IMR-90 (cell line): ENCODE data around the gene PSMD6. TPM values are rescaled to one million over a fixed set of nuclear protein-coding genes. Genes with fewer than 3 reads are reported as not detected.

ENCODE experiments used
- ATAC-seq: fragments of 200-7000 bp; cut with Tn5 transposase; 2 replicates; pipeline ENCODE4 v1.9.1; 2020; ENCODE audit warnings: low read depth, mild to moderate bottlenecking, moderate library complexity
- BruUV-seq: library from RNA; stranded (reverse); fragments of 400-500 nt; replicated peaks from 2 replicates; lab custom pipeline; 2021; lab: Mats Ljungman, UMichigan
- CTCF ChIA-PET: fragments of 300-600 bp; formaldehyde crosslinking; extraction: SDS; loops from one replicate; lab custom pipeline; 2021; ENCODE audit warnings: antibody characterized with exemption; lab: Yijun Ruan, JAX
- POLR2A ChIA-PET: fragments of 300-600 bp; sonication (Branson Sonifier 250); formaldehyde crosslinking; loops from one replicate; lab custom pipeline; 2022; ENCODE audit warnings: antibody characterized with exemption; ENCODE audit not compliant: unreplicated experiment; lab: Charles Lee
- DNase-seq: peaks from one replicate; pipeline ENCODE4 v3.0.0; 2013
- H2AFZ ChIP-seq: replicated peaks from 2 replicates; pipeline ENCODE3; 2013; ENCODE audit warnings: low read length, mild to moderate bottlenecking; ENCODE audit not compliant: poor library complexity
- H2AK5ac ChIP-seq: 2 replicates; pipeline ENCODE4 v1.6.1; 2013; ENCODE audit warnings: low read depth, low read length, inconsistent platforms
- H2AK9ac ChIP-seq: replicated peaks from 2 replicates; pipeline ENCODE3; 2013; ENCODE audit warnings: mild to moderate bottlenecking, low read depth, low read length, moderate library complexity; ENCODE audit not compliant: poor library complexity
- H2BK120ac ChIP-seq: 2 replicates; pipeline ENCODE4 v1.6.1; 2013; ENCODE audit warnings: low read depth, low read length, inconsistent platforms
- H2BK15ac ChIP-seq: 3 replicates; pipeline ENCODE4 v1.6.1; 2013; ENCODE audit warnings: low read depth, low read length, inconsistent platforms
- H2BK20ac ChIP-seq: 2 replicates; pipeline ENCODE4 v1.6.1; 2013; ENCODE audit warnings: low read depth, mild to moderate bottlenecking, inconsistent platforms, low read length, moderate library complexity
- H2BK5ac ChIP-seq: 2 replicates; pipeline ENCODE4 v1.6.1; 2013; ENCODE audit warnings: mild to moderate bottlenecking, low read depth, low read length, inconsistent platforms; ENCODE audit not compliant: poor library complexity, severe bottlenecking
- H3K14ac ChIP-seq: replicated peaks from 2 replicates; pipeline ENCODE4 v1.6.1; 2013; ENCODE audit warnings: low read depth, low read length, inconsistent platforms
- H3K18ac ChIP-seq: 2 replicates; pipeline ENCODE4 v1.6.1; 2013; ENCODE audit warnings: low read depth, low read length, control low read depth
- H3K23ac ChIP-seq: 2 replicates; pipeline ENCODE4 v1.6.1; 2013; ENCODE audit warnings: low read depth, low read length, inconsistent platforms
- H3K27ac ChIP-seq: 2 replicates; pipeline ENCODE4 v1.5.1; 2013; ENCODE audit warnings: mild to moderate bottlenecking, control low read depth, low read length; ENCODE audit not compliant: insufficient read depth
- H3K27me3 ChIP-seq: 2 replicates; pipeline ENCODE4 v1.6.1; 2013; ENCODE audit warnings: low read length; ENCODE audit not compliant: control insufficient read depth, insufficient read depth
- H3K36me3 ChIP-seq: 2 replicates; pipeline ENCODE4 v1.6.1; 2013; ENCODE audit warnings: low read length, mixed read lengths; ENCODE audit not compliant: control insufficient read depth, insufficient read depth
- H3K4ac ChIP-seq: 2 replicates; pipeline ENCODE4 v1.6.1; 2013; ENCODE audit warnings: low read depth, low read length, inconsistent platforms
- H3K4me1 ChIP-seq: 2 replicates; pipeline ENCODE4 v1.6.1; 2013; ENCODE audit warnings: low read length, mixed read lengths; ENCODE audit not compliant: control insufficient read depth, insufficient read depth
- H3K4me2 ChIP-seq: 2 replicates; pipeline ENCODE4 v1.6.1; 2013; ENCODE audit warnings: low read depth, mild to moderate bottlenecking, control low read depth, low read length, moderate library complexity
- H3K4me3 ChIP-seq: 2 replicates; pipeline ENCODE4 v1.5.1; 2013; ENCODE audit warnings: low read depth, mild to moderate bottlenecking, control low read depth, low read length, moderate library complexity; ENCODE audit not compliant: insufficient read depth
- H3K56ac ChIP-seq: 2 replicates; pipeline ENCODE4 v1.6.1; 2013; ENCODE audit warnings: low read length, inconsistent platforms; ENCODE audit not compliant: insufficient read depth; ENCODE audit errors: extremely low read depth
- H3K79me1 ChIP-seq, 2 experiments: 2 replicates each; pipeline ENCODE4 v1.6.1; 2013; ENCODE audit warnings: low read length in 2 of 2, inconsistent platforms in 1 of 2, low read depth in 1 of 2
- H3K9ac ChIP-seq: 2 replicates; pipeline ENCODE4 v1.6.1; 2013; ENCODE audit warnings: low read depth, low read length, control low read depth
- H3K9me1 ChIP-seq: 2 replicates; pipeline ENCODE4 v1.6.1; 2013; ENCODE audit warnings: low read length, inconsistent platforms; ENCODE audit not compliant: insufficient read depth
- H3K9me3 ChIP-seq: 2 replicates; pipeline ENCODE4 v1.6.1; 2013; ENCODE audit warnings: low read length; ENCODE audit not compliant: control insufficient read depth, insufficient read depth
- H4K20me1 ChIP-seq: 2 replicates; pipeline ENCODE4 v1.6.1; 2013; ENCODE audit warnings: low read length, inconsistent platforms; ENCODE audit not compliant: insufficient read depth
- H4K5ac ChIP-seq: 2 replicates; pipeline ENCODE4 v1.6.1; 2013; ENCODE audit warnings: mild to moderate bottlenecking, low read depth, low read length, control low read depth
- H4K8ac ChIP-seq, 2 experiments: 2 replicates each; pipeline ENCODE4 v1.6.1; 2013; ENCODE audit warnings: low read depth in 2 of 2, low read length in 2 of 2, control low read depth in 1 of 2, inconsistent platforms in 1 of 2
- H4K91ac ChIP-seq: 2 replicates; pipeline ENCODE4 v1.6.1; 2013; ENCODE audit warnings: low read depth, low read length, inconsistent platforms; ENCODE audit not compliant: insufficient read depth
- BHLHE40 ChIP-seq: fragments of 150-350 bp; IDR thresholded peaks from 2 replicates; pipeline ENCODE4 v1.6.1; 2016; ENCODE audit warnings: mild to moderate bottlenecking, low read depth, low read length
- CEBPB ChIP-seq: IDR thresholded peaks from 2 replicates; pipeline ENCODE4 v1.6.1; 2012; ENCODE audit warnings: low read depth, low read length, improper control_type of control experiment
- CHD1 ChIP-seq: IDR thresholded peaks from 2 replicates; pipeline ENCODE4 v1.6.1; 2012; ENCODE audit warnings: low read depth, low read length, improper control_type of control experiment
- CTCF ChIP-seq: conservative IDR thresholded peaks from 2 replicates; pipeline ENCODE4 v1.5.1; 2012; ENCODE audit warnings: mild to moderate bottlenecking, low read depth, low read length, improper control_type of control experiment
- ELK1 ChIP-seq: fragments of 150-350 bp; IDR thresholded peaks from 2 replicates; pipeline ENCODE4 v1.6.1; 2016; ENCODE audit warnings: low read depth, mild to moderate bottlenecking, low read length, moderate library complexity, borderline replicate concordance
- FOS ChIP-seq: fragments of 150-350 bp; IDR thresholded peaks from 2 replicates; pipeline ENCODE4 v1.6.1; 2016; ENCODE audit warnings: low read depth, low read length
- MAFK ChIP-seq: IDR thresholded peaks from 2 replicates; pipeline ENCODE4 v1.6.1; 2012; ENCODE audit warnings: low read depth, low read length, improper control_type of control experiment
- MAZ ChIP-seq: IDR thresholded peaks from 2 replicates; pipeline ENCODE4 v1.6.1; 2012; ENCODE audit warnings: low read depth, mild to moderate bottlenecking, low read length, improper control_type of control experiment, moderate library complexity, borderline replicate concordance
- MXI1 ChIP-seq: IDR thresholded peaks from 2 replicates; pipeline ENCODE4 v1.6.1; 2012; ENCODE audit warnings: low read depth, mild to moderate bottlenecking, low read length, moderate library complexity, borderline replicate concordance
- NFE2L2 ChIP-seq: fragments of 150-350 bp; IDR thresholded peaks from 2 replicates; pipeline ENCODE4 v1.6.1; 2016; ENCODE audit warnings: low read depth, mild to moderate bottlenecking, low read length
- POLR2A ChIP-seq: IDR thresholded peaks from 2 replicates; pipeline ENCODE4 v1.6.1; 2012; ENCODE audit warnings: mild to moderate bottlenecking, low read depth, low read length
- RAD21 ChIP-seq: IDR thresholded peaks from 2 replicates; pipeline ENCODE4 v1.6.1; 2012; ENCODE audit warnings: low read length, improper control_type of control experiment
- RCOR1 ChIP-seq: IDR thresholded peaks from 2 replicates; pipeline ENCODE4 v1.6.1; 2012; ENCODE audit warnings: mild to moderate bottlenecking, low read length, improper control_type of control experiment; ENCODE audit not compliant: insufficient replicate concordance
- RFX5 ChIP-seq: IDR thresholded peaks from 2 replicates; pipeline ENCODE4 v1.8.0; 2012; ENCODE audit warnings: low read depth, mild to moderate bottlenecking, low read length, moderate library complexity
- SMC3 ChIP-seq: fragments of 150-350 bp; IDR thresholded peaks from 2 replicates; pipeline ENCODE4 v1.6.1; 2016; ENCODE audit warnings: low read depth, mild to moderate bottlenecking, antibody characterized with exemption, low read length, moderate library complexity
- USF2 ChIP-seq: fragments of 150-350 bp; IDR thresholded peaks from 2 replicates; pipeline ENCODE4 v1.6.1; 2017; ENCODE audit warnings: mild to moderate bottlenecking, antibody characterized with exemption, low read length, low read depth
- WGBS, 2 experiments: methylation state at CpG; one replicate each; pipeline versions ENCODE4 v1.1.5 to v1.1.7; 2013; ENCODE audit warnings: missing lambda C conversion rate in 2 of 2; ENCODE audit not compliant: insufficient read length in 1 of 2; ENCODE audit errors: extremely low coverage in 2 of 2; 5-methylcytosine and 5-hydroxymethylcytosine counted together
- dilution Hi-C: fragments of 300-500 bp; cut with HindIII; formaldehyde crosslinking; loops from one replicate; pipeline ENCODE4 v1.14.3; 2018; ENCODE audit warnings: low sequenced_read_pairs; ENCODE audit not compliant: unreplicated experiment
- in situ Hi-C: fragments of 300-500 bp; cut with MboI; formaldehyde crosslinking; loops from 3 replicates; pipeline ENCODE4 v1.14.3; 2019; ENCODE audit warnings: low sequenced_read_pairs, inconsistent platforms, mixed read lengths
- intact Hi-C: fragments of 100-400 bp; cut with micrococcal nuclease; formaldehyde crosslinking; loops from 2 replicates; pipeline ENCODE4 v1.10.0; 2022
- polyA plus RNA-seq, 3 experiments: library from polyadenylated mRNA; depleted of rRNA; stranded (reverse); fragments of >200 nt; gene quantifications; 2 replicates each; pipeline ENCODE4 v1.2.3, GENCODE V29; 2012; ENCODE audit warnings: low replicate concordance in 1 of 3
- total RNA-seq: library from RNA; depleted of rRNA; stranded (reverse); fragments of >200 nt; gene quantifications from 2 replicates; pipeline ENCODE4 v1.2.3, GENCODE V29; 2012

The PSMD6 gene
- total and polyA plus RNA-seq, 2 of the 4 experiments (the other 2 are of a cell fraction), result 86.6 to 91.8 TPM

GRCh38 chr3:63961891-63962290 is 61.4 kb downstream of the PSMD6 start:
- peak; percentile 38; the same call in 1 of the 2 replicates for TF ChIP-seq CEBPB
- no peak for TF ChIP-seq MAZ
- no peak for TF ChIP-seq MAFK
- no peak for TF ChIP-seq RFX5
- TF ChIP-seq NFE2L2, result 0 out of 2 replicates have a peak, but pooled peaks have one; percentile 19
- no peak for TF ChIP-seq POLR2A
- TF ChIP-seq USF2, result no peak
- peak; percentile 22; the same call in 1 of the 2 replicates for TF ChIP-seq RAD21
- no peak for TF ChIP-seq RCOR1
- TF ChIP-seq SMC3, result peak; percentile 28; the same call in 1 of the 2 replicates
- TF ChIP-seq FOS, result no peak
- no peak for TF ChIP-seq BHLHE40
- no peak for TF ChIP-seq ELK1
- no peak for TF ChIP-seq CHD1
- no peak for TF ChIP-seq MXI1
- TF ChIP-seq CTCF, result peak; percentile 58
- BruUV-seq, result no TSS peak
- H3K4me2 ChIP-seq, result no peak overlapping the region
- no peak overlapping the region for H3K18ac ChIP-seq
- no peaks in the 10 kb centered on the region for H3K9me3 ChIP-seq
- intact Hi-C loops (loop anchor here (1.0 to 5.0 kb wide), 2 partner anchors 31 to 50 kb away; partner anchors contain the start of gene SCAANT1), in situ Hi-C loops (no loop called here), dilution Hi-C loops (no loop called here)
- H2AK9ac ChIP-seq, result no peak overlapping the region
- 0 out of 2 replicates have a peak, but pooled peaks cover 4% of the 10 kb centered on the region for H3K9me1 ChIP-seq
- H3K27me3 ChIP-seq, result no peaks in the 10 kb centered on the region
- H4K5ac ChIP-seq, result no peak overlapping the region
- no CpG with 5 or more reads among the region's 2 CpGs for WGBS, 2 experiments
- H3K36me3 ChIP-seq, result no peaks in the 10 kb centered on the region
- POLR2A ChIA-PET, result no interaction called here
- no peak overlapping the region for H4K8ac ChIP-seq
- H3K56ac ChIP-seq, result no peak overlapping the region
- no peak overlapping the region for H2BK5ac ChIP-seq
- no peak overlapping the region for H2BK120ac ChIP-seq
- H2AK5ac ChIP-seq, result no peak overlapping the region
- H3K23ac ChIP-seq, result no peak overlapping the region
- H3K27ac ChIP-seq, result no peak overlapping the region
- peaks cover 13% of the 10 kb centered on the region; the same call in 1 of the 2 replicates for H4K20me1 ChIP-seq
- DNase-seq (peak; percentile 68), ATAC-seq (no peak)
- CTCF ChIA-PET, result interaction anchor here (0.7 to 1.8 kb wide), 12 partner anchors 9 to 51 kb away, joined by 3 to 11 read pairs (median 4); no protein-coding TSS in a partner anchor
- peaks cover 33 to 46% of the 10 kb centered on the region in 2 experiments for H3K79me1 ChIP-seq
- no peak overlapping the region for H3K4ac ChIP-seq
- no peak overlapping the region for H3K14ac ChIP-seq
- no peak overlapping the region for H2BK15ac ChIP-seq
- peaks cover 5% of the 10 kb centered on the region for H3K4me1 ChIP-seq
- no peak overlapping the region for H2AFZ ChIP-seq
- no peak overlapping the region for H4K91ac ChIP-seq
- no peak overlapping the region for H2BK20ac ChIP-seq
- no peak overlapping the region for H3K9ac ChIP-seq
- no peak overlapping the region for H3K4me3 ChIP-seq
